NCI-H146 treated with DMSO at 0.1 percent for 48 hours (cell line): ENCODE data around the gene NAIF1.
"Not testable (repeated sequence)": the region's sequence is repeated elsewhere in the genome, so short reads cannot be mapped to it uniquely, and the experiment has no call there.

Experiments used
- DNase-seq: peaks from one replicate; lab custom pipeline; 2025; ENCODE audit not compliant: unreplicated experiment; lab: John Stamatoyannopoulos, UW

NAIF1 gene

DNA sequence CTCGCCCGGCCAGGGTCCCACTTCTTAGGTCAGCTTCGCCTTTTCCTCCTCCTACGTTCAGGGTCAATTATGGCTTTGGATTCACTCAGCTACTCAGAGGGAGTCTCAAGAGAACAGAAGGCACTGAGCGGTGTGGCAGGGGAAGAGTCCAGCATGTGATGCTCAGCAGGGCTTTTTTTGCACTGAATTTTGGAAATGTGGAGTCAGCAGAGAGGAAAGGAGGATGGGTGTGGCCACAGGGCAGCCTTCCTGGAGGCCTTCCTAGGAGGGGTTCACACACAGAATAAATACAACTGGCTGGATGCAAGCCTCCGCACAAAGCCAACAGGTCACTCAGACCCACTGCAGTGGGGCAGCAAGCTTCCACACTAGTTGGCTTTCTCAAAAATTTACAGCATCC lies 4.8 kb downstream of the NAIF1 start:
- no peak for DNase-seq

DNA sequence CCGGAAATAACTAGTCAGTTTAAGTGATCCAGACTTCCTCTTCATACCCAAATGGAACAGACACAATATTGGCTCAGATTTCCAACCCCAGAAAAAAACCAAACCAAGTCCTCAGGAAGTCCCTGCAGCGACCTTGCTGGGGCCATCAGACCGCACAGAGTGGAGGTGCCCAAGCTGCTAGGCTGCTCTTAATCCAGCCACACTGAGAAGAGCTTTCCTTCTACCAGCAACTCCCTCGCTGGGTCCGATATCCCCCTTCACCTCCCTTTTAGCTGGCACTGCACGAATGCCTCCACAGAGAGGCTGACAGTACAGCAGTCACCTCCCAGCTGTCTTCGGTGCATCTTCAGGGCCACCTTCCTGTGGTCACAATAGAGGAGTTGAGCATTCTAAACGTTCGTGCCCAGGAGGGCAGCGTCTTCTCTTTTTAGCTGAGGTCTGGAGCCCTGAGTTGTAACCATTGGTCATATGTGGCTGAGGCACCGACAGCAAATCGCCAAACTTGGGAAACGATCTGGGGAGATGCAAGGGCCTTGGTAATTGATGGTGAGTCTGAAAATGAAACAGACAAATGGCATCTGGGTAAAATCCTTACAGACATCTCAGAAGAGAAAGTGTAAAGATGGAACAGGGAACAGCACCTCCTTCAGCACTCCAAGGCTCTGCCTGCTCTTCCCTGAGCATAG lies 5.7 kb downstream of the NAIF1 start:
- DNase-seq, result no peak

DNA sequence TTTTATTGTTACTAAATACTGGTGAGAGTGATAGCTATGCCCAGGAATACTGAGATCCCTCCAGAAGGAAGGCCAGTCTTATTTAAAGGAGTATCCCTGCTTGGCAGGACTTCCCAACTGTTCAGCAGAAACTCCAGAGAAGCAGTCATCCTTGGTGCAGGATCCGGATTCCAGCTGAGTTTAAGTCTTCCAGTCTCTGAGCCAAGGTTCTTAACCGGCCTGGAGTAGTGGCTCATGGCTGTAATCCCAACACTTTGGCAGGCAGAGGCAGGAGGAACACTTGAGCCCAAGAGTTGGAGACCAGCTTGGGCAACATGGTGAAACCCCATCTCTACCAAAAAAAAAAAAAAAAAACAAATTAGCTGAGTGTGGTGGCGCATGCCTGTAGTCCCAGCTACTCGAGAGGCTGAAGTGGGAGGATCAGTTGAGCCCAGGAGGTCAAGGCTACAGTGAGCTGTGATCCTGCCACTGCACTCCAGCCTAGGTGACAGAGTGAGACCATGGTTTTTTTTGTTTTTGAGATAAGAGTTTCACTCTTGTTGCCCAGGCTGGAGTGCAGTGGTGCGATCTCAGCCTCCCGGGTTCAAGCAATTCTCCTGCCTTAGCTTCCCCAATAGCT lies 7.6 kb downstream of the NAIF1 start:
- no peak for DNase-seq

DNA sequence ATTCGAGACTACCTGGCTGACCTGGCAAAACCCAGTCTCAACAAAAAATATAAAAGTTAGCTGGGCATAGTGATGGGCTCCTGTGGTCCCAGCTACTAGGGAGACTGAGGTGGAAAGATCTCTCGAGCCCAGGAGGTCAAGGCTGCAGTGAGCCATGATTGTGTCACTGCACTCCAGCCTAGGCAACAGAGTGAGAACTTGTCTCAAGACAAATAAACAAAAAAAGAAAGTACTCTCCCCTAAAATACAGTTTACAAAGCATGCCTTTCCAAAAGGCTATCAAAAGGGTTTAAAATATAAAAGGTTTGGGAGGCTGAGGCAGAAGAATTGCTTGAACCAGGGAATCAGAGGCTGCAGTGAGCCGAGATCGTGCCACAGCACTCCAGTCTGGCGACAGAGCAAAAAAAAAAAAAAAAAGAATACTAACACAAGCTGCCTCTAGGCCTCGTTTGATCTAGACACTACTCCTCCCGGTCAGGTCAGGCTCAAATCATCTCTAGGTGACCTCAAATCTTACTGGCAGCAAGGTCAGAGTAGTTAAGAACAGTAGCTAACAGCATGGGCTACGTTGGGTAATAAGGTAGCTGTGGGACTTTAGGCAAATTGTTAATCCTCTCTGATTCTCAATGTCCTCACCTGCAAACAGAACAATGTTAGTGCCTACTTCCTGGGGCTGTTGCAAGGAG lies 9.3 kb downstream of the NAIF1 start:
- DNase-seq, result no peak

DNA sequence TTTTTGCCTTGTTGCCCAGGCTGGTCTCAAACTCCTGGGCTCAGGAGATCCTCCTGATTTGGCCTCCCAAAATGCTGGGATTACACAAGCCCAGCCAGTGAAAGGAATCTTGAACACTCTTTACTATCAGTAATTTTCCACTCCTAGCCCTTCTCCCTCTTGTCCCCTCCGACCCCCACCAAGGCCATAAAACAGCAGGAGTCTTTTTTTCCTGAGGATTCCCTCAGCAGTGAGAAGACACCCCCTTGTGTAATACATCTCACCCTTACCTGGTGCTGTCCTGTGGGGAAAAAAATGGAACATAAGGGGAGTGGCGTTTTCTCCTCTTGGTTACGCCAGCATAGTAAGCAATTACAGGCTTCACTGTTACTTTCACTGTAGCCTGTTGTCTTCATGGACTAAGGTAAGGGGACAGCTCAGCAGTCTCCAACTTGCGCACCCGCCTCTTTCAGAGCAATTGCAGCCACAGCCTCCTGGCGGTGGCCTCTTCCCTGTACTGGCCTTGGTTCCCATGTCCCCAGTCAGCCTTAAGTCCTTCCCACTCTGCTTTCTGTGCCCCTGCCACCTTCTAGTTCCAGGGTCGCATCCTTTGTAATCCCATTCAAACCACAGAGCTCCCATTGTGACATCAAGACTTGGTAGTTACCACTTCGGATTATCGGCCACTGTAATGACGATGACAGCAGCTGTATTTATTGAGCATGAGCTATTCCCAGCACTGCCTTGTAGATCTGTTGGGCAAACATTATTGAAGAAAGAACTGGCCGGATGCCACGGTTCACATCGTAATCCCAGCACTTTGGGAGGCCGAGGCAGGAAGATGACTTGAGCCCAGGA lies 10.0 kb downstream of the NAIF1 start:
- peak; percentile 23 for DNase-seq

DNA sequence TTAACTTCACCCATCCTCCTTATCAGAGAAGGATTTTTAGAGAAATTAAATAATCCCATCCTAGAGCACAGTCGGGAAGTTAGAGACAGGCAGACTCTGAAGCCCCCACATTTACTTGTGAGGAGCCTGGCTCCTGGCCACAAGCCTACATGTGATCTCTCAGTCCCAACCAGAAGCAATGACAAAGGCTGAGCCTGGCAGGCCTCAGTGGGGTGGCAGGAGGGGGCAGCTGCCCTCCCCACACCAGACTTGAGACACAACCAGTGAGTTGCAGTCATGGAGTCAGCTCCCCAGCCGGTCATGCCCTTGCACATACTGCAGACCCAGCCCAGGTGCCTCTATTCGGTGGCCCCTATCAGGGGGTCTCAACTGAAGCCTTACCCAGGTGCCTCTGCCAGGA lies 11.0 kb downstream of the NAIF1 start:
- DNase-seq, result no peak

DNA sequence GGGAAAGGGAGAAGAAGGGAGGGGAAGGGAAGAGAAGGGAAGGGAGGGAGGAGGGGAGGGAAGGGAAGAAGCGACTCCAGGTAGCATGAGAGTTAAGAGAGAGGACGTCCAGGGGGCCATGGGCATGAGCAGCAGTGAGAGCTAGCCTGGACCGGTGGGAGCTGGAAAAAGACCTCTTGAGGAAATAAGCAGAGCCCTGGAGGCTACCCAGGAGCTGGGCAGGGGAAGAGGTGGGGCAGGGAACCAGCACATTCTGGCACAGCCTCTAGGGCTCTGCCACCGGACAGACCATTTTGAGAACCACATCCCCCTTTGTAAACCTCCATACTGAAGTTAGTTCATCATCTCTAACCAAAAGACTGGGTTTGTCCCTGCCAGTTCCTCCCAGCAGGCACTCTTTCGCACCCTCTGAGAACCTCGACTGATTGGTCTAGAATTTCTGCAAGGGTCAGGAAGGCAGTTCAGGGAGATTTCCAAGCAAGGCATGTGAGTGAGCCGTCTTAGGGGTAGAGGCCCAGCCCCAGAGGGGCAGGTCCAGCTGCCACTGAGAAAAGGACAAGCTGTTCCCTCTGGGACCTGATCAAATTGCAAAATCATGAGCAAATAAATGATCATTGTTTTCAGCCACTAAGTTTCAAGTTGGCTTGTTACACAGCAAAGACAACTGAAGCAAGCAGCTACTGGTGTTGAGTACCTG lies 11.6 kb downstream of the NAIF1 start:
- DNase-seq, result no peak

DNA sequence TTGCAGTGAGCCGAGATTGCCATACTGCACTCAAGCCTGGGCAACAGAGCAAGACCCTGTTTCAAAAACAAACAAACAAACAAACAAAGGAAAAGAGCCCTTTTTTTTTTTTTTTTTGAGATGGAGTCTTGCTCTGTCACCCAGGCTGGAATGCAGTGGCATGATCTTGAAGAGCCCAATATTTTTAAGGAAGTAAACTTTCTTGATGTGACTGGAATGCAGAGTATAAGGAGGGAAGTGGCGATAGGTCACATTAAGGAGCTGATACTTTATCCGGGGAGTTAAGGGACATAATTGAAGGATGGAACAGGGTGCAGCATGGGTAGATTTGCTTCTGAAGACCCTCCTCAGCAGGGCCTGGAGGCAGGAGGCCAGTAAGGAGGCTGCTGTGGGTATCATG lies 13.0 kb downstream of the NAIF1 start:
- DNase-seq, result no peak

DNA sequence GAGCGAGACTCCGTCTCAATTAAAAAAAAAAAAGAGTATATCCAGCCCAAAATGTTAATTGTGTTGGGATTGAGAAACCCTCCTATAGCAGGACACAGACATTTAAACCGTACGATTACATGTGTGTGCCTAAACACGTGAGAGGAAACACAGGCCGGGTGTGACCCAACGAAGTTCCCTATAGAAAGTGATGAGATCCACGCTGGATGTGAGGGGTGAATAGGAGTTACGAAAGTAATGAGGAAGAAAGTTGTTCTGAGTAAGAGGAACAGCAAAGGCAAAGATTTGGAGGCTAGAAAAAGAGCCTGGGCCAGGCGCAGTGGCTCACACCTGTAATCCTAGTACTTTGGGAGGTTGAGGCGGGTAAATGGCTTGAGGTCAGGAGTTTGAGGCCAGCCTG lies 13.6 kb downstream of the NAIF1 start:
- DNase-seq, result no peak

DNA sequence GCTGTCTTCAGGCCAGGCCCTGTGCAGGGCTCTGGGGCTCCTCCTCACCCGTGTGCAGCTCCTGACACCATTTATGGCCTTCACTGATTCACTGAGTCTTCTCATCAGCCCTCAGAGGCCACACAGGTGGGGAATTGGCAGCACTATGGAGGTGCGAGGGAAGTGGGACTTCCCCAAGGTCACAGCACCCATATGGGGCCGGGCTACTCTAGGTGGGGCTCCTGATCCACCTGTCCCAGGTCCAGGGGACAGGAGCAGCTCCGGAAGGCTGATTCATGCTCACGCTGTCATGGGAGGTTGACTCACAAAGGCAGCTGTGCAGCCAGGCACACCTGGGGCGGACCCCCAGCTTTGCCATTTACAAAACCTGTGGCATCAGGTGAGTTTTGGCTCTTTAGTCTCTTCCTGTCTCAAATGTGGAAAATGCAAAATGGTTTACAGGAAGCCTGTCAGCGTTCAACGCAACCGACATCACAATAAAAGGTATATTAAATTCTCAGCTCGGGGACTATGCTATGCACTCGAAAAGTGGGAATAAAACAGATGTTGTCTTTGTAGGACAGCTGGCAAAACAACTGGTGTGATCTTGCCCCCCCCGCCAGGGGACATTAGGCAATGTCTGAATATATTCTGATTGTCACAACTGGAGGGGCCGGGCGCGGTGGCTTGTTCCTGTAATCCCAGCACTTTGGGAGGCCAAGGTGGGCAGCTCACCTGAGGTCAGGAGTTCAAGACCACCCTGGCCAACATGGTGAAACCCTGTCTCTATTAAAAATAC lies 15.0 kb downstream of the NAIF1 start:
- no peak for DNase-seq

DNA sequence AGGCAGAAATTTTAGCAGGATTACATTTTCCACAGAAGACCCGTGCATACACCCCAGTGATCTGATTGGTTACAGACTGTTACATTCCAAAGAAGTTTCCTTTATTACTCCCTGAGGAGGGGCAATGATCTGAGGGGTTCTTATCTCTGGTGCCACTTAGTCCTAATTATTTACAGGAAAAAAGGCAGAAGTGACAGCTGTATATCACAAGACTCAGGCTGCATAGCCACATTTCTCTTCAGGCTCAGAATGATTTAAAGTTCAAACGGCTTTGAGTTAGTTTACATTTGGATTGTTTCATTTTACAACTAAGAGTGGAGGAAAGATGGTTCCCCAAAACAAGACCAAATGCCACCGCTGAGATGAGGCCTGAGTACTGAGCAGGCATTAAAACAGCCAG lies 17.3 kb downstream of the NAIF1 start:
- no peak for DNase-seq

DNA sequence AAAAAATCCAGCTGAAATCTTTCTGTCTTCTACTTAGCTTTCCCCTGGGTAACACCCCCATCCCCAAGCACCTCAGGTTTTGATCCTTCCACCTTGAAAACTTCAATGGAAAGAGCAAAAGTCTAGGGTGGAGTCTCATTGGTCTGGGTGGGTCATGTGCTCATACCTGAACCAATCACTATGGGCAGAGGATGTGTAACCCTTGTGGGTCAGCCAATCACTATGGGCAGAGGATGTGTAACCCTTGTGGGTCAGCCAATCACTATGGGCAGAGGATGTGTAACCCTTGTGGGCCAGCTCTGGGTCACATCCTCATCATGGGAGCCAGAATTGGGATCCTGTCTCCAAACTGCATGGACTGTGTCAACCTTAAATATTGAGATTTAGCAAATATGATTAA lies 18.5 kb downstream of the NAIF1 start:
- DNase-seq, result no peak

DNA sequence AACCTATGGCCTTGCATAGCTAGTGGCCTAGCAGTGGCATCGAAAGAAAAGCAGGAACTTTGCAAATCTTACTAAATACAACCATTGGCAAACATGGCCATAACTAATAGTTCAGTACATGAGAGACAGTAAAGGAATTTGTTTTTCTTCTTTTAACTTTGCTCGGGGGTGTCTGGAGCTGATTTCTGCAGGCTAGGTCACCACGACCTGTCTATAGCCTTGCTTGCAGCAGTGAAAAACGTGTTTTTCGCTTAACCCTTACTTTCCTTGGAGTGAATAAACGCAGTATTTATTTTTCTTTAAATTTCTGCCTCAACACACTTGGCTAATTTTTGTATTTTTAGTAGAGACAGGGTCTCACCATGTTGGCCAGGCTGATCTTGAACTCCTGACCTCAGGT lies 19.9 kb downstream of the NAIF1 start:
- DNase-seq, result no peak

DNA sequence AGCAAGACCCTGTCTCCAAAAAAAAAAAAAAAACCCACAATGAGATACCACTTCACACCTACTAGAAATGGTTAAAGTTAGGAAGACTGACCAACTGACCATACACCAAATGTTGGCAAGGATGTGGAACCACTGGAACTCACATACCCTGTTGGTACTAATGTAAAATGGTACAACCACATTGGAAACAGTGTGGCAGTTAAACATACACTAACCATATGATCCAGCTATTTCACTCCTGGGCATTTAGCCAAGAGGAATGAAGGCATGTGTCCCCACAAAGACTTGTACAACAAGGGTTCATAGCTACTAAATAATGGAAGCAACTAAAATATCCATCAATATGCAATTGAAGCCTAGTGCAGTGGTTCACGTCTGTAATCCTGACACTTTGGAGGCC lies 21.3 kb downstream of the NAIF1 start:
- DNase-seq, result no peak

DNA sequence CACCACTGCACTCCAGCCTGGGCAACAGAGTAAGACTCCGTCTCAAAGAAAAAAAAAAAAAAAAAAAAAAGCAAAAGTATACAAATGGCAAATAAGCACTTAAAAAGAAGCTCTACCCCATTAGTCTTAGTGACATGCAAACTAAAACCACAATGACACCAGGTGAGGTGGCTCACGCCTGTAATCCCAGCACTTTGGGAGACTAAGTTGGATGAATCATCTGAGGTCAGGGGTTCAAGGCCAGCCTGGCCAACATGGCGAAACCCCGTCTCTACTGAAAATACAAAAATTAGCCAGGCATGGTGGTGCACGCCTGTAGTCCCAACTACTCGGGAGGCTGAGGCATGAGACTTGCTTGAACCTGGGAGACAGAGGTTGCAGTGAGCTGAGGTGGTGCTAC lies 21.7 kb downstream of the NAIF1 start:
- not testable (repeated sequence) for DNase-seq

DNA sequence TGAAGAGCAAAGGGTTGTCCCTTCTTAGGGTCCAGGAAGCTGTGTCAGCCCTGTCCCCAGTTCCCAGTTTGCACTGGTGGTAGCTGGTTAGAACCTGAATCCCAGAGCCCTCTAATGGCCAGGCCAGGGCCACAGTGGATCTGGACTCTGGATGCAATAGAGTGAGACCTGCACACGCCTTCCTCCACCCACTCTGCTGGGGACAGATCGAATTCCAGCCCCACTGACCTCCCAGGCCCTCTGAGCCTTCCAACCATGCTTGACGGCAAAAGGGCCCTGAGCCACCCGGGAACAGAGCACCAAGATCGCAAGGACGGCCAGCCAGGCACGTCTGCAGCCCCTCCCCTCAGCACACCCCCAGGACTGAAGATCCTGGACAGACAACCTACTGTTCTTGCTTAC lies 23.7 kb downstream of the NAIF1 start:
- no peak for DNase-seq

DNA sequence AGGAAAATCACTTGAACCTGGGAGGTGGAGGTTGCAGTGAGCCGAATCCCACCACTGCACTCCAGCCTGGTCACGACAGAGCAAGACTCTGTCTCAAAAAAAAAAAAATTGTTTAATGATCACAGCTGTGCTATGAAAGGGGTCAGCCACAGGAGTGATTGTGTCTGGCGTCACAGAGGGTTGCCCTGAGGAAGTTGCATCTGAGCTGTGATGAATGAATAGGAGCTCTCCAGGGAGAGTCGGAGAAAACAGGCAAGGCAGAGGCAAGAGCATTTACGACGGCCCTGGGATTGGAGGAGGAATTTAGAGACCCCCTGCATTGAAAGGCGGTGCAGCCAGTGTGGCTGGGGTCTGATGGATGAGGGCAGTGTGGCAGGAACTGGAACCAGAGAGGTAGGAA lies 25.1 kb downstream of the NAIF1 start:
- no peak for DNase-seq

DNA sequence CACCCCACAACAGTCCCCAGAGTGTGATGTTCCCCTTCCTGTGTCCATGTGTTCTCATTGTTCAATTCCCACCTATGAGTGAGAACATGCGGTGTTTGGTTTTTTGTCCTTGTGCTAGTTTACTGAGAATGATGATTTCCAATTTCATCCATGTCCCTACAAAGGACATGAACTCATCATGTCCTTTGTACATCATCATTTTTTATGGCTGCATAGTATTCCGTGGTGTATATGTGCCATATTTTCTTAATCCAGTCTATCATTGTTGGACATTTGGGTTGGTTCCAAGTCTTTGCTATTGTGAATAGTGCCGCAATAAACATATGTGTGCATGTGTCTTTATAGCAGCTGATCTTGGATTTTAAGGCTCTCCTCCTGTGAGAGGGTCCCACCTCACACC lies 26.3 kb downstream of the NAIF1 start:
- not testable (repeated sequence) for DNase-seq

DNA sequence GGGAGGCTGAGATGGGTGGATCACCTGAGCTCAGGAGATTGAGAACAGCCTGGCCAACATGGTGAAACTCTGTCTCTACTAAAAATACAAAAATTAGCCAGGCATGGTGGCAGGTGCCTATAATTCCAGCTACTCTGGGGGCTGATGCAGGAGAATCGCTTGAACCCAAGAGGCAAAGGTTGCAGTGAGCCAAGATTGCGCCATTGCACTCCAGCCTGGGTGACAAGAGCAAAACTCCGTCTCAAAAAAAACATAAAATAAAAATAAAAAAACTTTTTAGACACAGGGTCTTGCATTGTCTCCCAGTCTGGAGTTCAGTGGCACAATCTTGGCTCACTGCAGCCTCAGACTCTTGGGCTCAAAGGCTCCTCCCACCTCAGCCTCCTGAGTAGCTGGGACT lies 30.6 kb downstream of the NAIF1 start:
- not testable (repeated sequence) for DNase-seq
